Suppressor macrophage treated with lipopolysaccharide for 1 hour (primary cell): Measurements from ENCODE around the gene INSRR.

ENCODE experiments used
- DNase-seq, 3 donors: peaks; one replicate each; pipeline ENCODE4 v3.0.0-alpha.2; 2020 to 2022

Gene INSRR

GRCh38 chr1:156858959-156859522 lies at the start of gene INSRR:
Gene INSRR (minus strand): TSS chr1:156859117. CDS start chr1:156858621, 496 bp downstream.
- DNase-seq: peak in 1 of 3 donors; percentile 35

GRCh38 chr1:156908541-156908940 lies 49.6 kb upstream of the INSRR start:
- DNase-seq: no peak

GRCh38 chr1:156906206-156906906 lies 47.4 kb upstream of the INSRR start:
- DNase-seq: no peak

GRCh38 chr1:156905651-156906050 lies 46.7 kb upstream of the INSRR start:
- DNase-seq: peak; percentile 49 to 70 (median 53)

GRCh38 chr1:156905176-156905575 lies 46.3 kb upstream of the INSRR start:
- DNase-seq: no peak

- DNase-seq: no peak
Observed at GRCh38 chr1:156904187-156904959, 45.5 kb upstream of the INSRR start.

GRCh38 chr1:156903328-156904091 lies 44.6 kb upstream of the INSRR start:
- DNase-seq: no peak

- no peak for DNase-seq
Observed at GRCh38 chr1:156901966-156902915, 43.3 kb upstream of the INSRR start.

GRCh38 chr1:156901590-156901900 lies 42.6 kb upstream of the INSRR start:
- no peak for DNase-seq

- no peak for DNase-seq
Observed at GRCh38 chr1:156900896-156901589, 42.1 kb upstream of the INSRR start.

- peak in 2 of 3 donors; percentile 50 to 64 for DNase-seq
Observed at GRCh38 chr1:156899956-156900718, 41.2 kb upstream of the INSRR start.

- no peak for DNase-seq
Observed at GRCh38 chr1:156898971-156899664, 40.2 kb upstream of the INSRR start.

- DNase-seq: peak in 2 of 3 donors; percentile 40 to 65
Observed at GRCh38 chr1:156898161-156898566, 39.2 kb upstream of the INSRR start.

GRCh38 chr1:156897078-156897825 lies 38.3 kb upstream of the INSRR start:
- DNase-seq: no peak

GRCh38 chr1:156896490-156897033 lies 37.6 kb upstream of the INSRR start:
- no peak for DNase-seq

GRCh38 chr1:156895927-156896326 lies 37.0 kb upstream of the INSRR start:
- no peak for DNase-seq

GRCh38 chr1:156895455-156895812 lies 36.5 kb upstream of the INSRR start:
- no peak for DNase-seq

- DNase-seq: no peak
Observed at GRCh38 chr1:156894711-156895454, 36.0 kb upstream of the INSRR start.
